GM18858 (cell line): Measurements from ENCODE around the gene IDH3A.

ENCODE experiments used
- ATAC-seq: cut with Tn5 transposase; IDR thresholded peaks from one replicate; pipeline ENCODE4 v1.9.1; 2021; ENCODE audit not compliant: unreplicated experiment

IDH3A gene

DNA sequence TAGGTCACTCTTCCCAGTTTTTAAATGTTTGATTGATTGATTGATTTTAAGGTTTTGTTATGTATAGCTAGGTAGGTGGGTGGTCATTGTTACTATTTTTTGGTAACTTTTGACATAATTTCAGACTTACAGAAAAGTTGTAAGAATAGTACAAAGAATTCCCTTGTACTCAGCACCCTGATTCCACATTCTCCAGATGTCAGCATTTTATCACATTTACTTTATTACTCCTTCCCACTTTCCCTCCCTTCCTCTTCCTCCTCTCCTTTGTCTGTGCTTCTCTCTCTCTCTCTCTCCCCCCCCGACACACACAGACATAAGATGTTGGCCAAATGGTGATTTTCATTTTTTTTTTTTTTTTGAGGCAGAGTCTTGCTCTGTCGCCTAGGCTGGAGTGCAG, 14.8 kb downstream of the IDH3A start:
- ATAC-seq: no peak

GRCh38 chr15:78167227-78167888, 18.2 kb downstream of the IDH3A start:
- peak; percentile 65 for ATAC-seq

GRCh38 chr15:78168608-78169007, 19.4 kb downstream of the IDH3A start:
- no peak for ATAC-seq

- peak; percentile 46 for ATAC-seq
These were observed 21.9 kb downstream of the IDH3A start for GRCh38 chr15:78170848-78171773.

DNA sequence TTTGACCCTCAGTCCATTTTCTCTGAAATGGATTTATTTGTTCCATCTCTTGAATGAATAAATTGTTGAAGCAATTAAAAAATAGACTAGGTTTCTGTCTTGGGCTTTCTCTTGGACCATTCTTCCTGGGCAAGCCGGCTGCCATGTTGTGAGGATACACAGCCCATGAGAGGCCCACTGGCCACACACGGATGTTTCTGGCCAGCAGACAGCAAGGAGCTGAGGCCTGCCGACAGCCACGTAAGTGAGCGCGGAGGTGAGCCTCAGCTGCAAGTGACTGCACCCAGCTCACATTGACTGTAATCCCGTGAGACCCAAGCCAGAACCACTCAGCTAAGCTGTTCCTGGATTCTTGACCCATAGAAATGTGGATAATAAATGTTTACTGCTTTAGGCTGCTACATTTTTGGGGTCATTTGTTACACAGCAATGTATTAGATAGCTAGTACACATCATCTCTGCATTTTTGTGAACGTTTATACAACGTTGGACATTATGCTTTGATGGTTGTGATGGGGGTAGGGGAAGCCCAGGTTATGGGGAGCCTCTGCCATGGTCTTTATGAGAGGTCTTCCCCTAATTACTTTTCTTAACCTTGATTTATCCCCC, 22.8 kb downstream of the IDH3A start:
- ATAC-seq: no peak

GRCh38 chr15:78174401-78174800, 25.2 kb downstream of the IDH3A start:
- ATAC-seq: no peak

- no peak for ATAC-seq
These were observed 26.2 kb downstream of the IDH3A start for GRCh38 chr15:78175330-78175729.

- ATAC-seq: no peak
These were observed 28.3 kb downstream of the IDH3A start for GRCh38 chr15:78177447-78177873.

DNA sequence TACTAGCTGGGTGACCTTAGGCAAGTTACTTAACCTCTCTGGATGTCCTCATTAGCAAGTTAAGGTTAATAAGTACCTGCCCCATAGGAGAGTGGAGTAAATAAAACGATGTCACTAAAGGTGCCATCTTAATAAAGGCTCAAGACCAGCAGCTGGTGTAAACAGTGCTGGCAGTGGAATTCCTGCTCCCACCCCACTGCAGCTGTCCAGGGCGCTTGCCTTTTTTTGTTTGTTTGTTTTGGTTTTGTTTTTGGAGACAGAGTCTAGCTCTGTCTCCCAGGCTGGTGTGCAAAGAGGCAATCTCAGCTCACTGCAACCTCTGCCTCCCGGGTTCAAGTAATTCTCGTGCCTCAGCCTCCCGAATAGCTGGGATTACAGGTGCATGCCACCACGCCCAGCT, 28.9 kb downstream of the IDH3A start:
- ATAC-seq: no peak

DNA sequence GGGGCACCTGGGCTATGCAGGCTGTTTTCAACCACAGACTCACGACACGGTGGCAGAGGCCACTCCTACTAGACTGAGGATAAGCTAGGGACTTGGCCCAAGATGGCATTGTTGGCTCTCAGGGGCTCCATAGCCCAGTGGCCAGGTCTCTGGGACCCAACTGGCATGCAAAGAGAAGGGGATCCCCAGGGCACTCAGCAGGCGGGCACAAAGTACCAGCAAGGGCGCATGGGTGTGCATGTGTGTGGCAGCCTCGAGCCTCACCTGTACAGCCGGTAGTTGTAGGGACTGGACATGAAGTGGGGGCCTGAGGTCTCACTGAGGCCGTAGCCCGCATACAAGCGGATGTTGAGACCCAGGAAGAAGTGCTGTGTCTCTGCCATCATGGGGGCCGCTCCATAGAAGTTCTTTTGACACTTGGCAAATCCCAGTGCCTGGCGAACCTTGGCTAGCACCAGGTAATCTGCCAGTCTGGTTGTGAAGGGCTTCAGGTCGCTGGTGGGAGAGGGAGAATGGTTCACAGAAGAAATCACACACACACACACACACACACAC, 30.2 kb downstream of the IDH3A start:
- no peak for ATAC-seq

GRCh38 chr15:78179906-78180305, 30.7 kb downstream of the IDH3A start:
- ATAC-seq: no peak

- ATAC-seq: no peak
These were observed 33.2 kb downstream of the IDH3A start for GRCh38 chr15:78182336-78182700.

DNA sequence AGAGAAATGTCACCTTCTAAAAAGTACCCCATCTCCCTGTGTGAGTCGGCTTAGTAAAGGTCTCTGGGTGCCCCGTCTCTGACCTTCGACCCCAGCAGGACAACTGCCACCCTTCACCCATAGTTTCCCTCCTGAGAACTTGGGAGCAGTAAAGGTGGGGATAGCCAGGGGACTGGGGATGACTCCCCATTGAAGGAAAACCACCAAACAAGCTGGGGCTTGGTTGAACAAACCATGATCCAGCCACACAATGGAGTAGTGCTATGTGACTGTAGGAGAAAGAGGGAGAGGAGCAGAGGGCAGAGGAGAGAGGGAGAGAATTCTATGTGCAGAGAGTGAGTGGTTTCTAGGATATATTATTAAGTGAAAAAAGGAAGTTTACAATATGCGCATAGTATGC, 33.7 kb downstream of the IDH3A start:
- no peak for ATAC-seq

GRCh38 chr15:78192826-78193594, 43.8 kb downstream of the IDH3A start:
- no peak for ATAC-seq

DNA sequence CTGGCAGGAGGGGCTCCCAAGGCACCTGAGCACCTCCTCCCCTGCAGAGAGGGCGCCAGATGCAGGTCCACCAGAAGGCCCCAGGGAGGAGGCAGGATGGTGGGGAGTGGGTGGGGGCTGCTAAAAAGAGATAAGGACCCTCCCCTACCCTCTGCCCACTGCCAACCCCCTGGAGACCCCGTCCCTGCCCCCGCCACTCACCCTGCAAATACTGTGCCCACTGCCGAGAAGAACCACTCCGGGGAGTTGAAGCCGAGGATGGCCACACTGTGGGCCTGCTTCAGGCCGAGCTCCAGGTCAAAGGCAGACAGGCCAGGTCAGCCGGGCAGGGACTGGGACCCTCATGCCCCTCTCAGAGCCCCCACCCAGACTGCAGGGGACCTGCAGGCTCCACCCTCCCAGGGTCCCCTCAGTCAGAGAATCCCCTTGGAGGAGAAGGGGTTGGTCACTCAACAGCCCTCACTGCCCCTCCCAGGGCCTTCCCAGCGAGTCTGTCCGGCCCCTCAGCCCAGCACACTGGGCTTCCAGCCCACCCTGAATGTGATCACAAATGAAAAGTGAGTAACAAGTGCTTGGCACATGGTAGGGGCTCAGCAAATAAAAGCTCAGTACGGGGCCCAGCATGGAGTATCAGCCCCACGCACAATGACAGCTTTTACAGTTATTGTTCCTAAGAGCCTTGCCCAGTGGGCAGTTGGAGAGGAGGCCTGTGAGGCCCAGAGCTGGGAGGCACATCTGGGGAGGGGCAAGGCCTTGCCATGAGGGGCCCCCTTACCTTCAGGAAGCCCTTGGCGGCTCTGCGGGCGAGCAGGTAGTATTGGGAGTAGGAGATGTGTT, 44.8 kb downstream of the IDH3A start:
- no peak for ATAC-seq

DNA sequence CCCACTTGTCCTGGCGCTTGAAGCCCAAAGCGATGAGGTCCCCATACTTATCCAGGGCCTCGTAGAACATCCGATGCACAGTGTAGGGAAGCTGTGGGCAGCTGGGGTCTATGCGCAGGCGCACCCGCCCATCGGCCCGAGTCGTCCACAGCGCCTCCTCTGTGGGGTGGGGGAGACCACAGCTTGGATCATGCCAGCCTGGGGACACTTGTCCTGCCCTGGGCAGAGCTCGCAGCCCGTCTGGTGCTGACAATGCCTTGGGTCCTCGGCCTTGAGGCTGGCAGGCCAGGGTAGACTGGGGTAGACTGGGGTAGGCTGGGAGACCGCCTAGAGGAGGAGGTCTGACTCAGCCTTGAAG, 45.4 kb downstream of the IDH3A start:
- no peak for ATAC-seq

GRCh38 chr15:78195735-78196201, 46.6 kb downstream of the IDH3A start:
- ATAC-seq: no peak

DNA sequence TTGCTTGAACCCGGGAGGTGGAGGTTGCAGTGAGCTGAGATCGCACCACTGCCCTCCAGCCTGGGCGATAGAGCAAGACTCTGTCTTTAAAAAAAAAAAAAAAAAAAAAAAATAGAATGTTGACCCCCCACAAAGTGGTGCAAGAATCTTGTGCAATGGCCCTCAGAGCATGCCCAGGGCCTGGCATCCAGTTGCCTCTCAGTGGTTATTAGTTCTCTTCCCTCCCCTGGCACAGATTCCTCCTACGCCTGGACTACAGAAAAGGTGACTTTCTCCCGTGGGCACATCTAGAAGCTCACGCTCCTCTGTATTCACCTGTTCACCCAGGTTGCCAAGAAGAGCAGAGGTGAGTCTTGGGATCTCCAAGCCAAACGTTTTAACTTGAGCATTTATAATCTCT, 48.5 kb downstream of the IDH3A start:
- ATAC-seq: no peak

DNA sequence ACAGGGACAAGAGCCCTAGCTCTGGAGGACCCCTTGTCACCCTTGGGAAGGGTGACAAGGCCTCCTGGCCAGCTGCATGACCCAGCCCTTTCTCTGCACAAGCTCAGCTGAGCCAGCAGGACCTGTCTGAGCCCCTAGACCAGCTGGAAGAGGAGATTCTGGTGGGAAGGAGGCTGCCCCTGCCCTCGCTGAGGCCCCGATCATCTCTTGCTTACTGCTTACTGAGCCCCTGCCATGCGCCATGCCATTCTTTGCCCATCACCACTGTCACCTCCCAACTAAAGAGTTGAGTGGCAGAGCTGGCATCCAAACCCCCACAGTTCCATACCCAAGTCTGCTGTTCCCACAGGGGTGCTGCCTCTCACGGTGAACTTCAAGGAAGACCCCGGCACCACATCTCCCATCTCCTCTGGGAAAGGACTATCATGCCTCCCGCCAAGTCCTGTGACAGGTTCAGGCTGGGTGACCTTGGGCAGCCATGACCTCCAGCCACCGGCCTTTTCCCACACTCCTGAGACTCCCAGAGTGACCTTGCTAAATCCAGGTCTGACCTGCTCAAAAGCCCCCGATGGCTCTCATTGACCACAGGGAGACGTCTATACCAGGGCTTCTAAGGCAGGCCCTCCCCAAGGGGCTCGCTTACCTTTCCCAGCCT, 51.2 kb downstream of the IDH3A start:
- no peak for ATAC-seq
